Measurements from ENCODE around the gene MRPS22. TPM values are rescaled to one million over a fixed set of nuclear protein-coding genes. Genes with fewer than 3 reads are reported as not detected.

MRPS22 gene
- total RNA-seq, 3 donors from 2014 or later (not counting 1 experiment from before 2014, with no cell fraction given): 32.4 to 39.1 (median 35.3) TPM

GRCh38 chr3:139312959-139313358, 30.9 kb upstream of the MRPS22 start:
- peaks cover 16 to 32% of the 10 kb centered on the region in 2 donors for H3K27me3 Mint-ChIP-seq (ENCODE audit: low read depth in 2 of 2)
- Histone ChIP-seq H3K27me3 (ENCODE audit: control insufficient read depth, insufficient read depth, low read length) (no peaks in the 10 kb centered on the region), H3K9me3 (ENCODE audit: control insufficient read depth, insufficient read depth, low read length) (no peaks in the 10 kb centered on the region), H3K4me3 (ENCODE audit: low read length) (no peak overlapping the region), H3K36me3 (ENCODE audit: control insufficient read depth, insufficient read depth, low read length) (no peaks in the 10 kb centered on the region), H3K4me1 (ENCODE audit: control insufficient read depth, insufficient read depth, low read length) (no peaks in the 10 kb centered on the region), H3K27ac (ENCODE audit: low read length) (no peak overlapping the region)
- H3K4me3 Mint-ChIP-seq: no peak overlapping the region
- H3K4me1 Mint-ChIP-seq: no peaks in the 10 kb centered on the region
- intact Hi-C loops (cut with micrococcal nuclease): no loop called here
- ATAC-seq (no peak), DNase-seq (no peak)
- no peak for TF ChIP-seq CTCF (IDR thresholded peaks at IDR 0.05)
- WGBS (ENCODE audit: insufficient coverage): 95% methylated on average over 2 of the region's 2 CpGs
- no peaks in the 10 kb centered on the region for H3K36me3 Mint-ChIP-seq
- H3K9me3 Mint-ChIP-seq: no peaks in the 10 kb centered on the region
- H3K27ac Mint-ChIP-seq: no peak overlapping the region

- 82% methylated on average over 5 of the region's 5 CpGs for WGBS (ENCODE audit: insufficient coverage)
- Mint-ChIP-seq H3K36me3 (no peaks in the 10 kb centered on the region), H3K9me3 (no peaks in the 10 kb centered on the region), H3K4me1 (no peaks in the 10 kb centered on the region), H3K27me3 (ENCODE audit: low read depth in 2 of 2) (peaks cover 21 to 32% of the 10 kb centered on the region in 2 donors), H3K4me3 (no peak overlapping the region), H3K27ac (no peak overlapping the region)
- Histone ChIP-seq H3K9me3 (ENCODE audit: control insufficient read depth, insufficient read depth, low read length) (no peaks in the 10 kb centered on the region), H3K4me3 (ENCODE audit: low read length) (no peak overlapping the region), H3K27ac (ENCODE audit: low read length) (no peak overlapping the region), H3K27me3 (ENCODE audit: control insufficient read depth, insufficient read depth, low read length) (no peaks in the 10 kb centered on the region), H3K36me3 (ENCODE audit: control insufficient read depth, insufficient read depth, low read length) (no peaks in the 10 kb centered on the region), H3K4me1 (ENCODE audit: control insufficient read depth, insufficient read depth, low read length) (no peaks in the 10 kb centered on the region)
- no peak for TF ChIP-seq CTCF (IDR thresholded peaks at IDR 0.05)
- intact Hi-C loops (cut with micrococcal nuclease): no loop called here
- ATAC-seq: no peak
- DNase-seq: no peak
Measured at GRCh38 chr3:139313921-139314320, 29.9 kb upstream of the MRPS22 start.

- H3K4me3 Mint-ChIP-seq: no peak overlapping the region
- H3K27ac Mint-ChIP-seq: no peak overlapping the region
- no peaks in the 10 kb centered on the region for H3K27me3 ChIP-seq (ENCODE audit: control insufficient read depth, insufficient read depth, low read length)
- H3K27ac ChIP-seq (ENCODE audit: low read length): no peak overlapping the region
- no peak overlapping the region for H3K4me3 ChIP-seq (ENCODE audit: low read length)
- H3K9me3 ChIP-seq (ENCODE audit: control insufficient read depth, insufficient read depth, low read length): no peaks in the 10 kb centered on the region
- TF ChIP-seq CTCF (IDR thresholded peaks at IDR 0.05): no peak
- H3K4me1 Mint-ChIP-seq: no peaks in the 10 kb centered on the region
- H3K4me1 ChIP-seq (ENCODE audit: control insufficient read depth, insufficient read depth, low read length): no peaks in the 10 kb centered on the region
- DNase-seq: no peak
- WGBS (ENCODE audit: insufficient coverage): 75% methylated on average over 6 of the region's 6 CpGs
- intact Hi-C loops (cut with micrococcal nuclease): no loop called here
- peaks cover 26 to 32% of the 10 kb centered on the region in 2 donors for H3K27me3 Mint-ChIP-seq (ENCODE audit: low read depth in 2 of 2)
- no peaks in the 10 kb centered on the region for H3K9me3 Mint-ChIP-seq
- no peaks in the 10 kb centered on the region for H3K36me3 Mint-ChIP-seq
- no peak for ATAC-seq
- no peaks in the 10 kb centered on the region for H3K36me3 ChIP-seq (ENCODE audit: control insufficient read depth, insufficient read depth, low read length)
Measured at GRCh38 chr3:139317215-139317614, 26.6 kb upstream of the MRPS22 start.

- WGBS (ENCODE audit: insufficient coverage): 84% methylated on average over 8 of the region's 8 CpGs
- DNase-seq: no peak
- no peaks in the 10 kb centered on the region for H3K4me1 Mint-ChIP-seq
Measured at GRCh38 chr3:139317660-139318430, 26.0 kb upstream of the MRPS22 start.

More at GRCh38 chr3:139317660-139318430, 26.0 kb upstream of the MRPS22 start:
- no peak overlapping the region for H3K27ac ChIP-seq (ENCODE audit: low read length)
- H3K4me3 ChIP-seq (ENCODE audit: low read length): no peak overlapping the region
- no peaks in the 10 kb centered on the region for H3K9me3 ChIP-seq (ENCODE audit: control insufficient read depth, insufficient read depth, low read length)
- intact Hi-C loops (cut with micrococcal nuclease): no loop called here
- no peaks in the 10 kb centered on the region for H3K36me3 Mint-ChIP-seq
- no peak for ATAC-seq
- TF ChIP-seq CTCF (IDR thresholded peaks at IDR 0.05): no peak
- no peaks in the 10 kb centered on the region for H3K9me3 Mint-ChIP-seq
- no peak overlapping the region for H3K27ac Mint-ChIP-seq
- no peak overlapping the region for H3K4me3 Mint-ChIP-seq
- no peaks in the 10 kb centered on the region for H3K4me1 ChIP-seq (ENCODE audit: control insufficient read depth, insufficient read depth, low read length)
- H3K36me3 ChIP-seq (ENCODE audit: control insufficient read depth, insufficient read depth, low read length): no peaks in the 10 kb centered on the region
- peaks cover 25 to 32% of the 10 kb centered on the region in 2 donors for H3K27me3 Mint-ChIP-seq (ENCODE audit: low read depth in 2 of 2)
- H3K27me3 ChIP-seq (ENCODE audit: control insufficient read depth, insufficient read depth, low read length): no peaks in the 10 kb centered on the region
